CD14-positive monocyte (primary cell): ENCODE data around the gene TMEM179. TPM values are rescaled to one million over a fixed set of nuclear protein-coding genes. Genes with fewer than 3 reads are reported as not detected.

Source experiments
- DNase-seq, 3 donors: peaks; one replicate each; pipeline ENCODE4 v3.0.0-alpha.2; 2011 to 2022
- H2AFZ ChIP-seq: 2 replicates; pipeline ENCODE4 v1.6.0; 2012; ENCODE audit warnings: mild to moderate bottlenecking, low read depth, low read length, inconsistent platforms; ENCODE audit not compliant: insufficient read depth, poor library complexity, severe bottlenecking
- H3K27ac ChIP-seq, 2 donors: 1 replicate in 1 of 2; 2 replicates in 1 of 2; pipeline ENCODE4 v1.5.1; 2012 to 2013; ENCODE audit warnings: low read length in 2 of 2, control low read depth in 1 of 2, inconsistent platforms in 1 of 2, low read depth in 1 of 2, mild to moderate bottlenecking in 1 of 2
- H3K27me3 ChIP-seq, 2 donors: one replicate each; pipeline versions ENCODE4 v1.6.0 to v1.6.1; 2011 to 2013; ENCODE audit warnings: low read length in 2 of 2; ENCODE audit not compliant: control insufficient read depth in 2 of 2, insufficient read depth in 2 of 2
- H3K36me3 ChIP-seq, 2 donors: replicated peaks in 1 of 2; 1 replicate in 1 of 2; 2 replicates in 1 of 2; pipeline versions ENCODE4 v1.5.1 to v1.6.1; 2012 to 2013; ENCODE audit warnings: low read length in 2 of 2, control low read depth in 1 of 2, inconsistent platforms in 1 of 2, mild to moderate bottlenecking in 1 of 2; ENCODE audit not compliant: insufficient read depth in 2 of 2, control insufficient read depth in 1 of 2
- H3K4me1 ChIP-seq, 2 donors: 1 replicate in 1 of 2; 2 replicates in 1 of 2; pipeline versions ENCODE4 v1.5.1 to v1.6.1; 2012 to 2013; ENCODE audit warnings: low read length in 2 of 2, control low read depth in 1 of 2, inconsistent platforms in 1 of 2, mild to moderate bottlenecking in 1 of 2, moderate library complexity in 1 of 2; ENCODE audit not compliant: insufficient read depth in 2 of 2, control insufficient read depth in 1 of 2
- H3K4me2 ChIP-seq: replicated peaks from 2 replicates; pipeline ENCODE3; 2012; ENCODE audit warnings: low read length, moderate library complexity, mild to moderate bottlenecking; ENCODE audit not compliant: poor library complexity, severe bottlenecking; ENCODE audit errors: extremely low read depth
- H3K4me3 ChIP-seq, 3 experiments: fragments of 200-600 bp in 1 of 3; sonication (generic) in 1 of 3; replicated peaks in 1 of 3; 1 replicate in 2 of 3; 2 replicates in 1 of 3; pipeline ENCODE4 v1.5.1; 2011 to 2013; ENCODE audit warnings: low read length in 3 of 3, mild to moderate bottlenecking in 3 of 3, control low read depth in 2 of 3, low read depth in 2 of 3, inconsistent platforms in 1 of 3, moderate library complexity in 1 of 3
- H3K79me2 ChIP-seq: 2 replicates; pipeline ENCODE4 v1.6.0; 2012; ENCODE audit warnings: mild to moderate bottlenecking, control low read depth, inconsistent platforms, low read length, moderate library complexity; ENCODE audit not compliant: insufficient read depth
- H3K9ac ChIP-seq: 2 replicates; pipeline ENCODE4 v1.6.0; 2017; ENCODE audit warnings: low read length, mild to moderate bottlenecking; ENCODE audit not compliant: insufficient read depth, poor library complexity, severe bottlenecking
- H3K9me3 ChIP-seq, 2 donors: replicated peaks in 1 of 2; 1 replicate in 1 of 2; 2 replicates in 1 of 2; pipeline versions ENCODE4 v1.5.1 to v1.6.1; 2012 to 2013; ENCODE audit warnings: low read length in 2 of 2, control low read depth in 1 of 2; ENCODE audit not compliant: control insufficient read depth in 1 of 2, insufficient read depth in 1 of 2
- H4K20me1 ChIP-seq: 2 replicates; pipeline ENCODE4 v1.6.0; 2012; ENCODE audit warnings: mild to moderate bottlenecking, low read length, control low read depth, moderate library complexity; ENCODE audit not compliant: insufficient read depth
- H3K27ac Mint-ChIP-seq, 7 donors: one replicate each; pipeline ENCODE4 v1.8.0; 2020; ENCODE audit warnings: mild to moderate bottlenecking in 7 of 7, mixed read lengths in 7 of 7, moderate library complexity in 6 of 7, inconsistent platforms in 2 of 7
- H3K27me3 Mint-ChIP-seq, 3 donors: one replicate each; pipeline ENCODE4 v1.8.0; 2021 to 2022; ENCODE audit warnings: low read depth in 3 of 3, mild to moderate bottlenecking in 3 of 3, mixed read lengths in 3 of 3, moderate library complexity in 3 of 3, inconsistent platforms in 1 of 3
- H3K36me3 Mint-ChIP-seq, 2 donors: one replicate each; pipeline ENCODE4 v1.8.0; 2020; ENCODE audit warnings: mixed read lengths in 2 of 2, inconsistent platforms in 1 of 2, mild to moderate bottlenecking in 1 of 2
- H3K4me1 Mint-ChIP-seq: one replicate; pipeline ENCODE4 v1.8.0; 2020; ENCODE audit warnings: mild to moderate bottlenecking, mixed read lengths
- H3K4me3 Mint-ChIP-seq, 2 donors: one replicate each; pipeline ENCODE4 v1.8.0; 2020; ENCODE audit warnings: mild to moderate bottlenecking in 2 of 2, mixed read lengths in 2 of 2, moderate library complexity in 1 of 2
- H3K9me3 Mint-ChIP-seq, 7 donors: one replicate each; pipeline ENCODE4 v1.8.0; 2020 to 2022; ENCODE audit warnings: mixed read lengths in 7 of 7, mild to moderate bottlenecking in 6 of 7, moderate library complexity in 6 of 7, inconsistent platforms in 2 of 7
- WGBS: methylation state at CpG from one replicate; pipeline ENCODE4 v1.1.5; 2013; ENCODE audit warnings: missing lambda C conversion rate; ENCODE audit not compliant: insufficient coverage; 5-methylcytosine and 5-hydroxymethylcytosine counted together
- intact Hi-C, 2 donors: fragments of 100-400 bp; cut with micrococcal nuclease; formaldehyde crosslinking; loops; one replicate each; pipeline versions ENCODE4 v1.15.0 to v1.15.1; 2023
- polyA plus RNA-seq, 3 donors: library from polyadenylated mRNA; depleted of rRNA in 1 of 3; unstranded in 2 of 3; stranded (reverse) in 1 of 3; fragments of 300-500 nt in 2 of 3; fragments of >200 nt in 1 of 3; fragmentation: Illumina TruSeq in 2 of 3; gene quantifications; 1 replicate in 2 of 3; 2 replicates in 1 of 3; pipeline ENCODE4 v1.2.3, GENCODE V29; 2012 to 2021
- TF ChIP-seq, protein P1 (sequence below): fragments of 200-600 bp; IDR thresholded peaks from one replicate; pipeline ENCODE4 v1.8.0; 2022; ENCODE audit warnings: antibody characterized with exemption, mild to moderate bottlenecking

The TMEM179 gene
- polyA plus RNA-seq, 3 donors: not detected

DNA sequence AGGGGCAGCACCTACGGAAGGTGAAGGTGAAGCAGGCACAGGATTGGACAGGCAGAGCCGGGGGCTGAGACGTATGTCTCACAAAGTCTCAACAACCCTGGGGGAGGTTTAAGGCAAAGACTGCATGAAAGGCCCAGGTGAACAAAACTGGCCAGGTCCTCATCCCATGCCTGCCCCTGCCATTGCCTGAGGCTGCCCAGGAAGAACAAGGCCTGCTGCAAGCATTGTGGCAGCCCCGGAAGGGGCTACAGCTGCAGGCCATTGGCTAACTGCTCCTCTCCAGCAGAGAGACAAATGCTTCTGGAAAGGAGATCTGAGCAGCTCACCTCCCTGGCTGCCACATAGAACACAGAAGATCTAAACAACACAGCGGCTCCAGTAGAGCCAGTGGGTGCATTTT is 20.4 kb upstream of the TMEM179 start:
- Mint-ChIP-seq H3K9me3 (peaks cover 13 to 32% (median 30%) of the 10 kb centered on the region in 7 donors), H3K4me1 (no peaks in the 10 kb centered on the region), H3K36me3 (no peaks in the 10 kb centered on the region), H3K4me3 (peak overlapping the region in 1 of 2 donors; percentile 50), H3K27me3 (peaks cover 15 to 30% (median 20%) of the 10 kb centered on the region in 3 donors), H3K27ac (peak overlapping the region in 1 of 7 donors; percentile 9)
- Histone ChIP-seq H3K4me2 (no peak overlapping the region), H3K36me3 (no peaks in the 10 kb centered on the region), H3K9ac (no peak overlapping the region), H3K27me3 (peaks cover 0 to under 1% of the 10 kb centered on the region in 2 donors), H4K20me1 (no peaks in the 10 kb centered on the region), H3K79me2 (no peaks in the 10 kb centered on the region), H3K9me3 (peaks cover 9% of the 10 kb centered on the region in 2 donors), H3K27ac (no peak overlapping the region), H2AFZ (no peak overlapping the region), H3K4me3 (no peak overlapping the region), H3K4me1 (no peaks in the 10 kb centered on the region)
- TF ChIP-seq, protein P1, sequence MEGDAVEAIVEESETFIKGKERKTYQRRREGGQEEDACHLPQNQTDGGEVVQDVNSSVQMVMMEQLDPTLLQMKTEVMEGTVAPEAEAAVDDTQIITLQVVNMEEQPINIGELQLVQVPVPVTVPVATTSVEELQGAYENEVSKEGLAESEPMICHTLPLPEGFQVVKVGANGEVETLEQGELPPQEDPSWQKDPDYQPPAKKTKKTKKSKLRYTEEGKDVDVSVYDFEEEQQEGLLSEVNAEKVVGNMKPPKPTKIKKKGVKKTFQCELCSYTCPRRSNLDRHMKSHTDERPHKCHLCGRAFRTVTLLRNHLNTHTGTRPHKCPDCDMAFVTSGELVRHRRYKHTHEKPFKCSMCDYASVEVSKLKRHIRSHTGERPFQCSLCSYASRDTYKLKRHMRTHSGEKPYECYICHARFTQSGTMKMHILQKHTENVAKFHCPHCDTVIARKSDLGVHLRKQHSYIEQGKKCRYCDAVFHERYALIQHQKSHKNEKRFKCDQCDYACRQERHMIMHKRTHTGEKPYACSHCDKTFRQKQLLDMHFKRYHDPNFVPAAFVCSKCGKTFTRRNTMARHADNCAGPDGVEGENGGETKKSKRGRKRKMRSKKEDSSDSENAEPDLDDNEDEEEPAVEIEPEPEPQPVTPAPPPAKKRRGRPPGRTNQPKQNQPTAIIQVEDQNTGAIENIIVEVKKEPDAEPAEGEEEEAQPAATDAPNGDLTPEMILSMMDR: no peak
- intact Hi-C loops: no loop called here
- no peak for DNase-seq
- 43% methylated on average over 3 of the region's 5 CpGs for WGBS

DNA sequence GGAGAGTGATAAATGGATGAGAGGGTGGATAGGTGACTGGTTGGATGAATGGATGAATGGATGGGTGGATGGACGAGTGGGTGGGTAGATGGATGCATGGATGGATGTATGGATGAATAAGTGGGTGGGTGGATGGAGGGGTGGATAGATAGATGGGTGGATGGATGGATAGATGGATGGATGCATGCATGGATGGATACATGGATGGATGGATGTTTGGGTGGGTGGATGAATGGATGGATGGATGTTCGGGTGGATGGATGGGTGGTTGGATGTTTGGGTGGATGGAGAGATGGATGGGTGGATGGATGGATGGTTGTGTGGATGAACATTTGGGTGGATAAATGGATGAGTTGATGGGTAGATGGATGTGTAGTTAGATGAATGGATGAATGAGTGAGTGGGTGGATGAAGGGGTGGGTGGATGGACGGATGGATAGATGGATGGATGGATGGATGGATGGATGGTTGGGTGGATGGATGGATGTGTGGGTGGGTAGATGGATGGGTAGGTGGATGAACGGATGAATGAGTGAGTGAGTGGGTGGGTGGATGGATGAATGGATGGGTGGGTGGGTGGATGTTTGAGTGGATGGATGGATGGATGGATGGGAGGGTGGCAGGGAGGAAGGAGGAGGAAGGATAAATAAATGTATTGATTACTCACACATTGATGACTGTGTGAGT is 9.7 kb upstream of the TMEM179 start:
- Histone ChIP-seq H3K36me3 (no peaks in the 10 kb centered on the region), H4K20me1 (no peaks in the 10 kb centered on the region), H2AFZ (no peak overlapping the region), H3K4me2 (no peak overlapping the region), H3K4me1 (no peaks in the 10 kb centered on the region), H3K27ac (no peak overlapping the region), H3K4me3 (no peak overlapping the region), H3K9ac (no peak overlapping the region), H3K27me3 (peaks cover 0 to 9% of the 10 kb centered on the region in 2 donors), H3K79me2 (no peaks in the 10 kb centered on the region), H3K9me3 (no peaks in the 10 kb centered on the region)
- H3K4me1 Mint-ChIP-seq: no peaks in the 10 kb centered on the region
- intact Hi-C loops: no loop called here
- H3K27me3 Mint-ChIP-seq: peaks cover 8 to 15% (median 9%) of the 10 kb centered on the region in 3 donors
- TF ChIP-seq, protein P1: no peak
- no peaks in the 10 kb centered on the region for H3K36me3 Mint-ChIP-seq
- H3K27ac Mint-ChIP-seq: no peak overlapping the region
- 66% methylated on average over 4 of the region's 4 CpGs for WGBS
- H3K4me3 Mint-ChIP-seq: no peak overlapping the region
- peaks cover 0 to 4% (median 2%) of the 10 kb centered on the region in 7 donors for H3K9me3 Mint-ChIP-seq
- DNase-seq: no peak
